Stimulated activated CD4-positive, alpha-beta T cell treated with anti-CD3 and anti-CD28 coated beads, Interleukin-15, amount 100 ng/mL, for 48 hours (primary cell): ENCODE data around the gene CXXC5.

Experiments
- DNase-seq, 2 donors: peaks; one replicate each; pipeline ENCODE4 v3.0.0-alpha.2; 2020; ENCODE audit warnings: low read depth in 2 of 2

Gene CXXC5

DNA sequence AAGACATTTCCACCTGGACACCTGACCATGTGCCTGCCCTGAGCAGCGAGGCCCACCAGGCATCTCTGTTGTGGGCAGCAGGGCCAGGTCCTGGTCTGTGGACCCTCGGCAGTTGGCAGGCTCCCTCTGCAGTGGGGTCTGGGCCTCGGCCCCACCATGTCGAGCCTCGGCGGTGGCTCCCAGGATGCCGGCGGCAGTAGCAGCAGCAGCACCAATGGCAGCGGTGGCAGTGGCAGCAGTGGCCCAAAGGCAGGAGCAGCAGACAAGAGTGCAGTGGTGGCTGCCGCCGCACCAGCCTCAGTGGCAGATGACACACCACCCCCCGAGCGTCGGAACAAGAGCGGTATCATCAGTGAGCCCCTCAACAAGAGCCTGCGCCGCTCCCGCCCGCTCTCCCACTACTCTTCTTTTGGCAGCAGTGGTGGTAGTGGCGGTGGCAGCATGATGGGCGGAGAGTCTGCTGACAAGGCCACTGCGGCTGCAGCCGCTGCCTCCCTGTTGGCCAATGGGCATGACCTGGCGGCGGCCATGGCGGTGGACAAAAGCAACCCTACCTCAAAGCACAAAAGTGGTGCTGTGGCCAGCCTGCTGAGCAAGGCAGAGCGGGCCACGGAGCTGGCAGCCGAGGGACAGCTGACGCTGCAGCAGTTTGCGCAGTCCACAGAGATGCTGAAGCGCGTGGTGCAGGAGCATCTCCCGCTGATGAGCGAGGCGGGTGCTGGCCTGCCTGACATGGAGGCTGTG lies 32.4 kb downstream of the CXXC5 start:
- no peak for DNase-seq

- no peak for DNase-seq
Measured at GRCh38 chr5:139681112-139681458, 32.9 kb downstream of the CXXC5 start.

- no peak for DNase-seq
Measured at GRCh38 chr5:139681466-139681865, 33.3 kb downstream of the CXXC5 start.

GRCh38 chr5:139682016-139682975 lies 34.1 kb downstream of the CXXC5 start:
- no peak for DNase-seq

GRCh38 chr5:139683295-139684271 lies 35.4 kb downstream of the CXXC5 start:
- no peak for DNase-seq

- DNase-seq: no peak
Measured at GRCh38 chr5:139684350-139684880, 36.3 kb downstream of the CXXC5 start.

DNA sequence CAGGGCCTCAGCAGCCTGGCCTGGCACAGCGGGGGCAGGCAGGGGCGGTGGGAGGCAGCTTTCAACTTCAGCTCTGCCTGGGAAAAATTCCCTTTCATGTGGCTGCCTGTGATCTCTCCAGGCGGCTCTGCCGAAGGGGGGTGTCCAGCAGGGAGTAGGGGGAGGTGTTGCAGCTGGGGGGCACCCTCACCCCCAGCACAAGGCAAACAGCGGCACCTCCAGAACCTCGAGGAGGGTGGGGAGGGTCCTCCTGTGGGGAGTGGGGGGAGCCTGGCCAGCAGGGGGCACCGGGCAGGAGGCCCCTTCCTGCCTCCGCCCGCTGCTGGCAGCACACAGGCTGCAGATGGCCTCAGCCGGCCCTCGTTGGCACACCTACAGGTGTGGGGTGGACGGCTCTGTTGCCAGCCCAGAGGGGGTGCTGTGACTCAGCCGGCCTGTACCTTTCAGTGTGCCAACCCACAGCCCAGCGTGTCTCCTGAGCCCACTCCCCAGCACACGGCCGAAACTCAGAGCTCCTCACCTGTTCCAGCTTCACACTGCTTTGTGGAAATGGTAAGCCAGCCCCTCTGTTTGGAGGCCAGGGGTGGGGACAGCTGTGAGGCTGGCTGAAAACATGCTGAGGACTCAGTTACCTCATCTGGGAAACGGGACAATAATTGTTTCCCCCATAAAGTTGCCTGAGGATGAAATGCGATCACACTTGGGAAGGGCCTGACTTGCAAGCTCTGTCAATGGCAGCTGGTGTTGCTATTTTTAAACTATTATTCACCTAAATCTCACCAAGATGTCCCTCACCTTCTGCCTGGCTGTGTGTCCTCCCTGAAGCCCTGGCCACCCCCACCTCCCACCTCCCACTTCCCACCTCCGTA lies 37.0 kb downstream of the CXXC5 start:
- DNase-seq: no peak

- no peak for DNase-seq
Measured at GRCh38 chr5:139685886-139686285, 37.7 kb downstream of the CXXC5 start.

DNA sequence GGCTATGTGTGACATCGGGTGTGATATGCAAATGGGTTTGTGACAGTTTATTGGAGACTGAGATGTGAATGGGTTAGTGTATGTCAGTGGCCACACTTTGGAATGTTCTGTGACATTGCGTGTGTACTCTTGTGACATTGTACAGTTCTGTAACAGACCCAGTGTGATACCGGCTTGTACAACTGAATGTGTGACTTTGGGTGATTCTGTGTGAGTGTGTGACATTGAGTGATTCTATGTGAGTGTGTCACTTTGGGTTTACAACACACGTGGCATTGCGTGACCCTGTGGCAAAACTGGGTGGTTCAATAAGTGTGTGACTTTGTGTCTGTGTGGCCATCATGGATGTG lies 38.2 kb downstream of the CXXC5 start:
- DNase-seq: no peak

DNA sequence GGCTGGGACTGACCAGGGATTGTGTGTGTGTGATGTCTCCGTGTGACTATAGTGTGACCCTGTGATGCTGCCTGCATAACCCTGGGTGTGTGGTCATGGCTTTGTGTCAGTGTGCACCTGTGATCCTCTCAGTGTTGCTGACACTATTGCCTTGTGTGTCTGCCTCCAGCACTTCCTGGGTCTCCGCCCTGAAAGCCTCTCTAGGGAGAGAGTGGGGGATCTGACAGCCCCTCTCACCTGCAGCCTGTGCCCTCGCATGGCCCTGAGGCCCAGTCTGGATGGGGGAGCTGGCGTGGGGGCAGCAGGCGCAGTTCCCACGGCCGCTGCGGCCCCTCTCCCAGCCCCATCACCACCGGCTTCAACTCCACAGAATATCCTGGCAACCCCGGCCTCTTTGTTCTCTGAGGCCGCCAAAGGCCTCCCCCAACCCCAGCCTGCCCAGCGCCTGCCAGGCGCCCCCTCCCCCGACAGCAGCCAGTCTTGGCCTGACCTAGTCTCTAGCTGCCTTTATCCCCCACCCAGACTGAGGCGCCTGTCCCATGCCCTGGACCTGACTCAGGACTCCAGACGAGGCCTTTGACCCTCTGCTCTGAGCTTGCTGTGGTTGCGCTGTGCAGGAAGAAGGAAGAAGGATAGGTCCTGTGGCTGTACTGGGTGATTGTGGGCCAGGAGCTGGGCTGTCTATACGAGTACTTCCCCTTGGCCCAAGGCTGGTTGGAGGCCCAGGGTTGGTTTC lies 38.7 kb downstream of the CXXC5 start:
- DNase-seq: no peak

DNA sequence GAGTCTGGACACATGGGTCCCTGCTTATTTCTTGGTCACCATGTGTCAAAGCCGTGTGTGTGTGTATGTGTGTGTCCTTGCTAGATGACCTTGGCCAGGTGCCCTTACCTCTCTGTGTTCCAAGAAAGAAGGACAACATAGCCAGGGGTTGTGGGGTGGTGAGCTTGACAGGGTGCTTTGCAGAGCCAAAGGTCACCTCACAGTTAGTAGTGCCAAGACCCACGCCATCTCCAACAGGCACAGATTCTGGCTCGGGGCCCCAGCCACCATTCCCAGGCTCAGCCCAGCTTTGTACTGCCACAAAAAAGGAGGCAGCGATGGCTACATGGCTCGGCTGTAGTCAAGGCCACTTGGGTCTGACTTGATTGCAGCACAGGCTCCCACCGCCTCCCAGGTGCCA lies 39.5 kb downstream of the CXXC5 start:
- DNase-seq: no peak

GRCh38 chr5:139688088-139688702 lies 40.0 kb downstream of the CXXC5 start:
- DNase-seq: no peak

DNA sequence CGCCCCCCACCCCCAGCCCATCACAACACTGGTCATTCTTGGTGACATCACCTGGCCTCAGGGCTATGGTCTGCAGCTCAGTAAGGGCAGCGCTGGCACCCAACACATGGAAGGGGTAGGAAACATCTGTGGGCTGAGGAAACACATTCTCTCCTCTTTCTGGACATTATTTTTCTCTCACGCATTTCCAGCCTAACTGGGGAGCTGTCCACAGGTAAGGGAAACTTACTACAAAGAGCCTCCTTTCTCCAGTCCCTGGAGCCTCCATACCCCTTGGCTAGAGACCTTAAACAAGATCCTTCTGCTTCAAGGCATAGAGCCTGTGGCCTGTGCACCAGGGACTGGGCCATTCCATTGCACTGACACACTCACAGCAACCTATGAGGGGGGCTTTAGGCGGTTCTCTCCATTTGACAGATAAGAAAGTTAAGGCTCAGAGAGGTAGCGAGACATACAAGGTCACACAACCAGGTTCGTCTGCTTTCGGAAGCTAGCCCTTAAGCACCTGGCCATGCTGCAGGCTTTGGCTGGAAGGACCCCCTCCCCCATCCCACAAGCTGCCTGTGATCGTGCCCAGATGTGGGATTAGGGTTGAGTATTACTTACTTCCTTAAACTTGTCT lies 40.7 kb downstream of the CXXC5 start:
- DNase-seq: no peak

DNA sequence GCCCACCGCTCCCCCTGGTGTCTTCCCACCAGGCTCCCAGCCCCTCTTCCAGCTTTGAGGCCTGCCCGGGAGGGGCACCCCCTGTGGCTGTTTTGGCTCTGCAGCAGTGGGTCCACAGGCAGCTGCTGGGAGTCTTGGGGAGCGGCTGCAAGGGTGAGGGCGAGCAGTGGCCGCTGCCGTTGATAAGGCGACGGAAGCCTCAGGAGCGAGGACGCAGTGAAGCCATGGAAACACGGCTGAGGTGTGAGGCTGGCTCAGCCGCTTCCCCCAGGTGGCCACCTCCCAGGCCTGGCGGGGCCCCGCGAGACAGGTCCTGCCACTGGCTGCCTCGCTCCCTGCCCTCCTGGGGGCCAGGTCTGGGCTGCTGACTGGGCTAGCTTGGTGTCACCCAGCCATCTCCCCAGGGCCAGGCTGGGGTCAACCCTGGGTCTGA lies 41.5 kb downstream of the CXXC5 start:
- DNase-seq: no peak

- no peak for DNase-seq
Measured at GRCh38 chr5:139690064-139690802, 42.1 kb downstream of the CXXC5 start.

GRCh38 chr5:139690803-139691629 lies 42.9 kb downstream of the CXXC5 start:
- no peak for DNase-seq

DNA sequence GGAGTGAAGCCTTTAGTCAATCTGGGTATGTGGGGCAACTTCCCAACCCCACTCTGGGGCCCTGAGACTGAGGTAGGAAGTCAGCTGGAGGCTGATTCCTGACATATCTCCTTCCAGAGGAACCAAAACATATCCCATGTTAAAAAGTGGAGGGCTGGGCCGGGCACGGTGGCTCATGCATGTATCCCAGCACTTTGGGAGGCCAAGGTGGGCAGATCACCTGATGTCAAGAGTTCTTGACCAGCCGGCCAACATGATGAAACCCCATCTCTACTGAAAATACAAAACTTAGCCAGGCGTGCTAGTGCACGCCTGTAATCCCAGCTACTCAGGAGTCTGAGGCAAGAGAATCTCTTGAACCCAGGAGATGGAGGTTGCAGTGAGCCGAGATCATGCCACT lies 44.0 kb downstream of the CXXC5 start:
- no peak for DNase-seq
